ENCODE measurements around the gene ACBD3.
A peak's percentile ranks its signal among the peaks of the same experiment; 100 is the strongest.

Gene ACBD3

GRCh38 chr1:226133504-226134123 is 52.9 kb downstream of the ACBD3 start:
- DNase-seq = no peak

- no peak for DNase-seq
Measured at GRCh38 chr1:226132728-226133503, 53.6 kb downstream of the ACBD3 start.

GRCh38 chr1:226131639-226132038 is 54.9 kb downstream of the ACBD3 start:
- no peak for DNase-seq

GRCh38 chr1:226129230-226129629 is 57.3 kb downstream of the ACBD3 start:
- no peak for DNase-seq

- DNase-seq = no peak
Measured at GRCh38 chr1:226128487-226129075, 58.0 kb downstream of the ACBD3 start.

- DNase-seq = no peak
Measured at GRCh38 chr1:226126824-226127569, 59.5 kb downstream of the ACBD3 start.

GRCh38 chr1:226125831-226126230 is 60.7 kb downstream of the ACBD3 start:
- no peak for DNase-seq

GRCh38 chr1:226125097-226125630 is 61.4 kb downstream of the ACBD3 start:
- DNase-seq = peak; percentile 87

- DNase-seq = no peak
Measured at GRCh38 chr1:226123591-226124471, 62.7 kb downstream of the ACBD3 start.

GRCh38 chr1:226123212-226123560 is 63.4 kb downstream of the ACBD3 start:
- no peak for DNase-seq

GRCh38 chr1:226121587-226122400 is 64.7 kb downstream of the ACBD3 start:
- peak; percentile 34 for DNase-seq

- DNase-seq = no peak
Measured at GRCh38 chr1:226121049-226121586, 65.4 kb downstream of the ACBD3 start.

- DNase-seq = no peak
Measured at GRCh38 chr1:226120398-226120797, 66.1 kb downstream of the ACBD3 start.

- no peak for DNase-seq
Measured at GRCh38 chr1:226119169-226119568, 67.4 kb downstream of the ACBD3 start.

GRCh38 chr1:226118357-226118756 is 68.2 kb downstream of the ACBD3 start:
- DNase-seq = no peak

- no peak for DNase-seq
Measured at GRCh38 chr1:226117330-226117729, 69.2 kb downstream of the ACBD3 start.

GRCh38 chr1:226116673-226117072 is 69.9 kb downstream of the ACBD3 start:
- DNase-seq = no peak

- no peak for DNase-seq
Measured at GRCh38 chr1:226112626-226113025, 73.9 kb downstream of the ACBD3 start.

GRCh38 chr1:226111883-226112261 is 74.7 kb downstream of the ACBD3 start:
- no peak for DNase-seq

GRCh38 chr1:226111098-226111882 is 75.3 kb downstream of the ACBD3 start:
- no peak for DNase-seq
